ENCODE measurements around the gene CAND2.

Gene CAND2

DNA sequence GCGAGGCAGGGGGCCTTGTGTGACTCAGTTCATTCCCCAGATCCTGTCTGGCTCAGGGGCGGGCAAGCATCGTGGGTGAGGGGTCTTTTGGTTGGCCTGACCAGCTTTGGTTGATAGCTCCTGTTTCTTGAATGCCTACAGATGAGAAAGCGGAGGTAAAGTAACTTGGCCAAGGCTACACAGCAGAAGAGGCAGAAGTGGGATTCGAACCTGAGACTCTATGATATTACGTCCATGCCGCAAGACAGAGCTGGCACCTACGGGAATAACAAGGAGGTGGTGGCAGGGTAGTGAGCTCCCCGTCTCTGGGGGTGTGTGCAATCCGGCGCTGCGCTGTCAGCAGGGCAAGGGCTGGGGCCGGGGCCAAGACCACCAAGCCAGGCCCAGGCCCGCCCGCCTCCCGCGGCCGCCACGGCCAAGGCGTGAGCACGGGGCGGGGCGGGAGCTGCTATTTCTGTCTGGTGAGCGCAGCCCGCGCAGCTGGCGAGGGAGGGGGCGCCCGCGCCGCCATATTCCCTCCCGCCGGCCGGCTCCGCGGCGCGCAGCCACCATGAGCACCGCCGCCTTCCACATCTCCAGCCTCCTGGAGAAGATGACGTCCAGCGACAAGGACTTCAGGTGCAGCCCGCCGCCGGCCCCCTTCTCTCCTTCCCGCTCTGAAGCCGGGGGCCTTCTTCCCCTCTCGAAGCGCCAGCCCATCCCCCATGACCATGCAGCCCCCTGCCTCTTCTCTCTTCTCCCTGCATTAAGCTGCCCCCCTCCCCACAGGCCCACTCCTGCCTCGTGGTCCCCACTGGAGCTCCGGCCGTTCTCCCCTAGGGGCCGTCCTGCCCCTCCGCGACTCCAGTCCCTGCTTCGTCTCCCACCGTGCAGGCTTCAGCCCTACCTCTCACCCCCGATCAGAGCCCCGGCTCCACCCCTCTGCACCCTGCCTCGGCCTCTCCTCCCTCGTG lies at the start of gene CAND2:
TSS of gene CAND2 (plus strand) at position 510 of the 953 bp plus-strand sequence. CDS start at position 551, 41 bp downstream.
- in situ Hi-C loops (cut with MboI; ENCODE audit: low sequenced_read_pairs) = no loop called here

GRCh38 chr3:12748477-12748876 lies 48.0 kb upstream of the CAND2 start:
- in situ Hi-C loops (cut with MboI; ENCODE audit: low sequenced_read_pairs) = no loop called here

GRCh38 chr3:12750223-12750622 lies 46.3 kb upstream of the CAND2 start:
- in situ Hi-C loops (cut with MboI; ENCODE audit: low sequenced_read_pairs) = no loop called here

DNA sequence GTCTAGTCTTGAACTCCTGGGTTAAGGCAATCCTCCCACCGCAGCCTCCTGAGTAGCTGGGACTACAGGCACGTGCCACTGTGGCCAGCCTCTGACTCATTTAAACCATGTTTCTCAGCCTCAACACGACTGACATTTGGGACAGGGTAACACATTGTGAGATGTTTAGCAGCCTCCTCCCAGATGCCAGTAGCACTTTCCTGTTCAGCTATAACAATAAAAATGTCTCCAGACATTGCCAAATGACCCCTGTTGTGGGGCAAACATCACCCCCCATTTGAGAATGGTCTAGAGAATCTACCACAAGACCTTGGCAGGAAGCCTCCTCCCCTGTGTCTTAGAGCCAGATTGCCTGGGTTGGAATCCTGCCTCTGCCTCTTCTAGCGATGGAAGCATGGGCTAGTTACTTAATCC lies 45.8 kb upstream of the CAND2 start:
- in situ Hi-C loops (cut with MboI; ENCODE audit: low sequenced_read_pairs) = no loop called here

GRCh38 chr3:12751571-12751970 lies 44.9 kb upstream of the CAND2 start:
- in situ Hi-C loops (cut with MboI; ENCODE audit: low sequenced_read_pairs) = no loop called here

DNA sequence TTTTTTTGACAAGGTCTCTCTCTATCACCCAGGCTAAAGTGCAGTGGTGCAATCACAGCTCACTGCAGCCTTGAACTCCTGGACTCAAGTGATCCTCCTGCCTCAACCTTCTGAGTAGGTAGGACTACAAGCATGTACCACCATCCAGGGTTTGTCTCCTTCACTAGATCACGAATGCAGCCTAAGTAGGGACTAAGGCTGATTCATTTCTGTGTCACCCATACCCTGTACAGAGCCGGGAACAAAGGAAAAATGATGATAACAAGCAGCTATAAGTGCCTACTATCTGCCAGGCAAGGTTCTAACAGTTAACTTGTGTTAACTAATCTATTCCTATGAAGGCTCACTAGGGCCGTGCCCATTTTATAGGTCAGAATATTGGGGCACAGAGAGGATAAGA lies 44.4 kb upstream of the CAND2 start:
- in situ Hi-C loops (cut with MboI; ENCODE audit: low sequenced_read_pairs) = no loop called here

DNA sequence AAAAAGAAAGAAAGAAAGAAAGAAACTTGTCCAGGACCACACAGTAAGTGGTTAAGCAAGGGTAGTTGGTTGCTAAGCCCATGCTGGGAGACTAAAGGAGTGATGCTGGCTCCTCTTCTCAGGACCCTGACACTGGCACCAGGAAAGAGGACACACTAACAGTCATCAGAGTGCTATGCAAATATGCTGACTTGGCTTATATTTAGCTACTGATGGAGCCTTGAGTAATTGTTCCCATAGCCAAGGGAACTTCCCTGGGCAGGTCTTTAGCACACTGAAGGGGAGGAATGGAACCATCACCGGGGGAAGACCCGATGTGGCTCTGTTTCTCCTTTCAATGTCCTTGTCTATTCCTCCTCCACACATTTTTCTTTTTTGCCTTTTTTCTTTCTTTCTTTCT lies 43.7 kb upstream of the CAND2 start:
- in situ Hi-C loops (cut with MboI; ENCODE audit: low sequenced_read_pairs) = no loop called here

- in situ Hi-C loops (cut with MboI; ENCODE audit: low sequenced_read_pairs) = no loop called here
These were observed 43.0 kb upstream of the CAND2 start for GRCh38 chr3:12753275-12754028.

DNA sequence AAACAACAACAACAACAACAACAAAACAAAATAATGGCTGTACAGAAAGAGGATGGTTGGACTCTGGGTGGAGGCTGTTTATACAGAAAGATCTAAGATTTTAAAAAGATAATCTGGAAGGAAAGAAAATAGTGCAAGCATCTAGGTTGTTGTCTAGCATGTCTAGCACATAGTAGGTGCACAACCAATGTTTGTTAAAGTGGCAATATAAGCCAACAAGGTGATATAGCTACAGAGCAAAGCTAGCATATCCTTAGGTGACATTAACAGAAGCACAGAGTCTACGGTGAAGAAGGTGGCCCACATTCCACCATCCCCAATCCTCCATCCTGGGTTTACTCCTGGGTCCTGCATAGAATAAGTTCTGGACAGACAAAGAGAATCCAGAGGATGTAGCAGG lies 42.2 kb upstream of the CAND2 start:
- in situ Hi-C loops (cut with MboI; ENCODE audit: low sequenced_read_pairs) = no loop called here

DNA sequence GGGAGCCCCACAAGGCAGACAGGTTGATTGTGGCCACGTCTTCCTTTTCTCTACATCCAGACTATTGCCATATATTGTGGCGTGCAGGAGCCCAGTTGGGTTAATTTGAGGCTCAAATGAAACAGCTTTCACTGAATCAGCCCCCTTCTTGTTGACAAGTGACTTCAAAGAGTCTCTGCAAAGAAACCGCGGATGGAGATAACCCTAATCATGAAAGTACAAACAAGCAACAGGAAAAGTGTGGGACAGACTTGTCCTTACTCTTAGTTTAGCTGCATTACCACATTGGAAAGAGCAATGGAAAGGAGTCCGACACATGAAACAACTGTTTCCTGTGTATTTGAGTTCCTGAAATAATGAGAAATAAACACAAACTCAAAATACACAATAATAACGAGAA lies 40.7 kb upstream of the CAND2 start:
- in situ Hi-C loops (cut with MboI; ENCODE audit: low sequenced_read_pairs) = no loop called here

- in situ Hi-C loops (cut with MboI; ENCODE audit: low sequenced_read_pairs) = no loop called here
These were observed 40.3 kb upstream of the CAND2 start for GRCh38 chr3:12756175-12756574.

DNA sequence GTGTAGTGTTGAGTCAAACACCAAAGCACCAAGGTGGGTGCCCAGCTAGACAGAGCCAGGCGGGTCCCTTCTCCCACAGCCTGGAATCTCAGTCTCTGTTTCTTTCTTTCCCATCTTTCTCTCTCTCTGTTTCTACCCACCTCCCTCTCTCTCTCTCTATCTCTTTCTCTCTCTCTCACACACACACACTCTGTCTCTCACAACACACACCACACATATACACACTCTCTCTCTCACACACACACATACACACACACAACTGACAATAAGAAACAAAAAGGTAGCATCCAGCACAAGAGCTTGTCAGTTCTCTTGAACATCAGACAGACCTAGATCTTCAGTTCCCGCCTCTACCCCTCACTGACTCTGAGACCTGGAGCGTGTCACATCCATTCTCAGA lies 39.8 kb upstream of the CAND2 start:
- in situ Hi-C loops (cut with MboI; ENCODE audit: low sequenced_read_pairs) = no loop called here

GRCh38 chr3:12758025-12758781 lies 38.3 kb upstream of the CAND2 start:
- in situ Hi-C loops (cut with MboI; ENCODE audit: low sequenced_read_pairs) = no loop called here

- in situ Hi-C loops (cut with MboI; ENCODE audit: low sequenced_read_pairs) = no loop called here
These were observed 37.3 kb upstream of the CAND2 start, which contains the start of gene TMEM40 for GRCh38 chr3:12759097-12759679. Gene TMEM40 (minus strand): TSS chr3:12759259. CDS start chr3:12749832, 9,427 bp downstream.

- in situ Hi-C loops (cut with MboI; ENCODE audit: low sequenced_read_pairs) = no loop called here
These were observed 36.6 kb upstream of the CAND2 start for GRCh38 chr3:12759693-12760565.

DNA sequence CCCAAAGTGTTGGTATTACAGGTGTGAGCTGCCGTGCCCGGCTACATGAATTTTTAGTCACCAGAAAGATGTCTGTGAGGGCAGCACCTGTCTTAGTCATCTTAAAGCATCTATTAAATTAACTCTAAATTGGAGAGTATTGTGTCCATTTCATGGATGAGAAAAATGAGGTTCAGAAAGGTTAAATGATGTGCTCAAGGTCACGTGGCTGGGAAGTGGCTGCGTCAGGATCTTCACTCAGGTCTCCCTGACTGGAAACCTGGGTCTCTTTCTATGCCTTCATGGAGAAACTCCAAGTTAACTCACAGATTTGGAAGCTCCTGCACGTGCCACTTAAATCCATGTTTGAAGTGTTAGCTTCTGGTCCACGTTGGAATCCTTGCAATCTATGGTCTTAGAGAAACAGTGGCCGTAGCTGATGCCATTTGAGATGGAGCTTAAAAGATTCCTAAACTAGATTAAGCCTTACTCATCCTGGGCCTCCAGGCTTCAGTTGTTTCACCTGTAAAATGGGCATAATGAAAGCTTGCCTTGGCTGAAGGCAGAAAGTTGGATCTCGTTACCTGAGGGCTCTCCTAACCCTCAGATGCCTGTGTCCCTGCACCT lies 32.2 kb upstream of the CAND2 start:
- in situ Hi-C loops (cut with MboI; ENCODE audit: low sequenced_read_pairs) = no loop called here

DNA sequence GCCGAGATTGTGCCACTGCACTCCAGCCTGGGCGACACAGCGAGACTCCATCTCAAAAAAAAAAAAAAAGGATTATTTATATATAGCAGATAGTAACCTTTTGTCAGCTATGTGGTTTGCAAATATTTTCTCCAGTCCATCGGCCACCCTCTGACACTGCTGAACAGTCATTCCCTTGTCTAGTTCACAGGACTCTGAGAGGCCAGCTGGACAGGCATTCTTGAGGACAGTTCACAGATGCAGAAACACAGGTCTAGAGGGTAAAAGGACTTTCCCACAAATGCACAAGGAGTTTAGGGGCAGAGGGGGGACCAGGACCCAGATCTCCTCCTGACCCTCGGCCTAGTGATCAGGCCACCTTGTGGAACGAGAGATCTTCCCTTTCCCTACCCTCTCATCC lies 29.9 kb upstream of the CAND2 start:
- in situ Hi-C loops (cut with MboI; ENCODE audit: low sequenced_read_pairs) = no loop called here

GRCh38 chr3:12768579-12769527 lies 27.6 kb upstream of the CAND2 start:
- in situ Hi-C loops (cut with MboI; ENCODE audit: low sequenced_read_pairs) = no loop called here

Data from HL-60/S4 treated with phorbol 12-myristate 13-acetate at 8.2 ng/mL for 4 days and 3 days (cell line).